ENCODE results near the gene TULP1. TPM values are rescaled to one million over a fixed set of nuclear protein-coding genes. Genes with fewer than 3 reads are reported as not detected.

Gene TULP1
- total RNA-seq, 1 donor from 2014 or later: not detected

Small RNA genes lying within 50 kb of the gene (small RNA-seq; reads per million reads assigned to genes)
- not detected for gene MIR7111

Other genes with a start within 250 kb of the TULP1 start
- gene DEF6, start 215.1 kb downstream of the TULP1 start, total RNA-seq: 2.4 TPM
- 1.6 TPM for gene PPARD, start 170.3 kb downstream of the TULP1 start, total RNA-seq
- gene FANCE, start 60.6 kb downstream of the TULP1 start, total RNA-seq: 14.3 TPM
- 1,604 TPM for gene RPL10A, start 44.5 kb downstream of the TULP1 start, total RNA-seq
- gene TEAD3, start 15.8 kb downstream of the TULP1 start, total RNA-seq: 0.41 TPM
- gene FKBP5, start 176.0 kb upstream of the TULP1 start, total RNA-seq: 3.3 TPM
- gene ARMC12, start 224.1 kb upstream of the TULP1 start, total RNA-seq: 0.82 TPM

Measured in frontal cortex (tissue), 1 donor.